Activated CD4-positive, alpha-beta T cell treated with anti-CD3 and anti-CD28 coated beads for 48 hours (primary cell): ENCODE data around the gene WNT3.
"Not testable (repeated sequence)": the region's sequence is repeated elsewhere in the genome, so short reads cannot be mapped to it uniquely, and the experiment has no call there.

Experiments
- DNase-seq: peaks from one replicate; pipeline ENCODE4 v3.0.0-alpha.2; 2020

Gene WNT3, protein sequence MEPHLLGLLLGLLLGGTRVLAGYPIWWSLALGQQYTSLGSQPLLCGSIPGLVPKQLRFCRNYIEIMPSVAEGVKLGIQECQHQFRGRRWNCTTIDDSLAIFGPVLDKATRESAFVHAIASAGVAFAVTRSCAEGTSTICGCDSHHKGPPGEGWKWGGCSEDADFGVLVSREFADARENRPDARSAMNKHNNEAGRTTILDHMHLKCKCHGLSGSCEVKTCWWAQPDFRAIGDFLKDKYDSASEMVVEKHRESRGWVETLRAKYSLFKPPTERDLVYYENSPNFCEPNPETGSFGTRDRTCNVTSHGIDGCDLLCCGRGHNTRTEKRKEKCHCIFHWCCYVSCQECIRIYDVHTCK

DNA sequence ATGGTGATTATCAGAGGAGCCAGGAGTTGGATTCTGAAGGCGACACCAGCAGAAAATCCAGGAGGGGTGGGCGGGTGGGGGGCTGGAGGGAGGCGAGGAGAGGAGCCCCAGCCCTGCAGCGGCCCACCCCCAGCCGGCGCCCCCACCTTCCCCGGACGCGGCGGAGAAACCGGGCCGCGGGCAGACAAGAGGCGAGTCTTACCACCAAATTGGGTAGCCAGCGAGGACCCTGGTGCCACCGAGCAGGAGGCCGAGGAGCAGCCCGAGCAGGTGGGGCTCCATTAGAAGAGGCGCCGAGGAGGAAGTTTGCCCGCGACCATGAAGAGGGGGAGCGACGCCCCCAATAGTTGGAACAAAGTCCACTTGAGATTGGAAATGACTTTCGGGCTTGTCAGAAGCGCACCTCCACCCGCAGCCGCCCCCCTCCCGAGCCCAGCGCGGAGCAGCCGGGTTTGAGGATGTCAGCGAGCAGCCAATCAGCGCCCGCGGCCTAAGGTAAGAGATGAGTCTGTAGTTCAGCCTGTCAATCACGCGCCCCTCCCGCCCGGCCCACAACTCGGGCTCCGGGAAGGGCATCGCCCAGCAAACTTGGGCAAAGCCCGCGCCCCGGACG lies at the start of gene WNT3:
Gene WNT3, minus strand, starts transcription at position 377 of the 613 bp plus-strand sequence. Its CDS starts 95 bp downstream, at position 282.
- peak; percentile 65 for DNase-seq

DNA sequence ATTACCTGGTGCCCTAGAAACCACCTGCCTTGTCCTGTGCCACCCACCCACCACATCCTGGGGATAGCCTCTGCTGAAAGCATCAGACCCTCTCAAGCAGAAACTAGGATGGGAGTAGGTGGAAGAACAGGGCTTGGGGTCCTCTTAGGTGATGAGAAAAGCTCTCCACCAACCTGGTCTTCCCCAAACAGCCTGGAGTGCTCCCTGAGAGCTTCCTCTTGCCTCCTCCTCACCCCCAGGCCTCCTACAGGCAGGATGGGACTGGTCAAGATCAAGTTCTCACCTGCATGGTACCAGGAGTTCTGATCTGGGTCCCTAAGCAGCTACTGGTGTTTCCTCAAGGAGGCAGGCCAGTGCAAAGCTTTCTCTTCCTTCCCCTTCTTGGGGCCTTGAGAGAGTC lies 48.3 kb upstream of the WNT3 start:
- no peak for DNase-seq

DNA sequence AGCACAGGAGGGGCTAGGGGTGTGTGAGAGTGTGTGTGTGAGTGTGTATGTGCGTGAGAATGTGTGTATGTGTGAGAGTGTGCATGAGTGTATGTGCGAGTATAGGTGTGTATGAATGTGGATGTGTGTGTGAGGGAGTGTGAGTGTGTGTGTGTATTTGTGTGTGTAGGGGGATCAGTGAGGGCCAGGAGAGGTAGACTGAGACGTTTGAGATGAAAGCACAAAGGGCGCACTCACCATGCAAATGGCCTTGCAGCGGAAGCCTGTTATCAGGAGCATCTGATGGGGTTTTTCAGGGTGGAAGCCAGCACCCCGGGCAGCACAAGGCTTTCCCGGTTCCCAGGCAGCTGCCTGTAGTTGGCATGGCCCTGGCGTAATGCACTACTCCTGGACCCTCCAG lies 47.8 kb upstream of the WNT3 start:
- DNase-seq = no peak

DNA sequence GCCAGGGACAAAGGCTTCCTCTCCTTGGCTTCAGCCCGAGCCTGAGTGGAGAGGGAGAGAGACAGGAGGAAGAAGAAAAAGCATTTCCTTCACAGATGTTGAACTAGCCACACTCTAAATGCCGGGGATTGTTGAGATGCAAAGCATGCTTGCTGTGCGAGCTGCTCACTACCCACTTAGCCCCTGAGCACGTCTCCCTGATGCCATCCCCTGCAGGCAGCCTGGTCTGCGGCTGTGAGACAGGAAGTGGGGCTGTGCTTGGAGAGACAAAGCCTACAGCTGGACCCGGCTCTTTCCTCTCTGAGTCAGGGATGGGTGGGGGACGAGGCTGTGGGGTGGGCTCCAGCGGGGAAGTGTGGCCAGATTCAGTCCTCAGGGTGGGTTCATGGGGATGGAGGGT lies 46.6 kb upstream of the WNT3 start:
- no peak for DNase-seq

DNA sequence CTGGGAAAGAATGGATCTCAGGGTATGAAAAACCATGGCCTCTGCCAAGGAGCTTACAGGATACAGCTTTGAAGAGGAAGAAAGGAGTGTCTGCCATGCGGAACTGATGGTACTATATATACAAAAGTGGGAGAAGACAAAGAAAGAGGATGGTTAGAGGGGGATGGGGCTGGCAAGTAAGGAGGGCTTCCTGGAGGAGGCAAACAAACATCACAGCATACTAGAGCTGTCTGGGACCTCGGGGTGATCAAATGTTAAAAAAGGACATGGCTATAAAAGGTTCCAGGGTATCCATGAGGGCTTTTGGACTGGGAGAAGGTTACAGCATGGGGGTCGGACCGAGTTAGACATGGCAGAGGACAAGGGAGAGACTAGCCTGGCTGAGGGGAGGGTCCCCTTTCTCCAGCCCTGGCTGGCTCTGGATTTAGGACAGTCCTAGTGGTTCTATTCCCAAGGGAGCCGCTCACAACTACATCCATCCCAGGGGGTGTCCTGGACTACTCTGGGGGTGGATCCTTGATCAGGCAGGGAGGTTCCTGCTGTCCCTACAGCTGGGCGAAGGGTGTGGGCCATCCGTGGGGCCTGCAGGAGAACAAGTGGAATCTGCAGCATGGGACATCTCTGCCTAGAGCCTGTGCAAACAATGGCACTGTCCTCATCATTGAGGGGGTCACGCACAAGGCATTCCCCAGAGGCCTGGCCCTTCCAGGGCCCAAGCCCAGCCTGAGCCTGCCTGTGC lies 45.1 kb upstream of the WNT3 start:
- DNase-seq = no peak

DNA sequence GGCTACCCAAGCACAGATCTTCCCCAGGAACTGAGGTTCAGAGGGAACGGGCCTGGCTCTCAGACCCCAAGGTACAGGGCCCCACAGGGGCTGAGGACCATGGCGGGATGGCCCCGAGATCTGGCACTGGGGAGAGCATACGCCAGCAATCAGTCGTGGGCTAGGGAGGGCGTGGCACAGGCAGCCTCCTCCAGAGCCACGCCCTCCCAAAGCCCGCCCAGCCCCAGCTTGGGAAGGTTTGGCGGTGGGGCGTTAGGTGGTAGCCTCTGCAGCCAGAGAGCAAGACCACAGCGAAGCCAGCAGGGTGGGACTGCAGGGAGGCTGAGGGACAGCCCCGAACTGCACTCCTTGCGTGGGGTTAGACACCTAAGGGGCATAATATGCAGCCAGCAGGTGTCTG lies 44.5 kb upstream of the WNT3 start:
- DNase-seq = no peak

DNA sequence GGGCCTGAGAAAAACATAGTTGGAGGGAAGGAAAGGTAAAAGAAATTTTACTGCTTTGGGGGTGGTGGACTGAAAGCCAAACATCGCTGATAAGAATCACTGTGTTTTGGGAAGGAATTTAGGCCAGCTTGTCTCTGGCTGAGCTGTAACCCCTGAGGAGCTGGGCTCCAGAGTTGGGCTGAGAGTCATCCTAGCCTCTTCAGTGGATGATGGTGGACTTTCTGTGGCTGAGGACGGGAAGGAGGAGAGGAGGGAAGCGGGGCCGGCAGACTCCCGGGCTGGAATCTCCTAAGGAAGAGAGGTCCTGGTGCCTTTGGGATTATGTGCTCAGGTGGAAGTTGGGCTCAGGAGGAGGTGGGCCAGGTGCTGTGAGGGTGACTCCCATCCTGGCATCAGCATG lies 41.5 kb upstream of the WNT3 start:
- no peak for DNase-seq

DNA sequence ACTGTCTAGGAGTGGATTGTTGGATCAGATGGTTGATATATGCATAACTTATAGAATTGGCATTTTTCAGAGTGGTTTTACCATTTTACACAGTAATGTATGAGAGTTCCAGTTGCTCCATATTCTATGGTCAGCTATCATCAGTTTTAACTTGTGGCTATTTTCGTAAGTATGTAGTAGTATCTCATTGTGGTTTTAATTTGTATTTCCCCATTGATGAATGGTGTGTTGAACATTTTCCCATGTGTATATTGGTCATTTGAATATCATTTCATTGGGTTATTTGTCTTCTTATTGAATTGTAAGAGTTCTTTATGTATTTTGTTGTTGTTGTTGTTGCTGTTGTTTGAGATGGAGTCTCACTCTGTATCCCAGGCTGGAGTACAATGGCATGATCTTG lies 39.1 kb upstream of the WNT3 start:
- DNase-seq = no peak

DNA sequence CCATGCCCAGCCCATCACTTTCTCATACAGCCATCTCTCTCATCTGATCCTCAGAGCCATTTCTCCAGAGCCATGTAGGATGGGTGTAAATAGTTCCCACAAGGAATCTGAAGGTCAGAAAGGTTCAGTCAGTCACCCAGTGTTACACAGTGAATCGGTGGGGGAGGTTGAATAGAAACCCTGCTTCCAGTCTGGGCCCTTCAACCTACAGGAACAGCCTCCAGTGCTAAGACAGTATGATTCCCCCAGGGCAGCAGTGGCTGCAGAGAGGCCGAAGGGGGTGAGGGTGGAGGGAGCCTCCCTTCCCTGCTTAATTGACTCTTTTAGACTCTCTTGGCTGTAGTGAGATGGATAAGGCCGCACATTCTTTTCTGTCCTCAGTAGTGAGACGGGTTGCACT lies 36.5 kb upstream of the WNT3 start:
- no peak for DNase-seq

DNA sequence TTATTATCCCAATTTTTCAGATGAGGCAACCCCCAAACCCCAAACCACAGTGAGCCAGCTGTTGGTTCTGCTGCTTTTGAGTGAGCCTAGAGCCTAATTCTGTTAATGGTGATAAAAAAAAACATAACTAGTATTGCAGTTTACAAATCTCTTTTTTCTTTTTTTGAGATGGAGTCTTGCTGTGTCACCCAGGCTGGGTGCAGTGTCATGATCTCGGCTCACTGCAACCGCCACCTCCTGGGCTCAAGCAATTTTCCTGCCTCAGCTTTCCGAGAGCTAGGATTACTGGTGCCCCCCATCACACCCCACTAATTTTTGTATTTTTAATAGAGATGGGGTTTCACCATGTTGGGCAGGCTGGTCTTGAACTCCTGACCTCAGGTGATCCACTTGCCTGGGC lies 36.0 kb upstream of the WNT3 start:
- no peak for DNase-seq

DNA sequence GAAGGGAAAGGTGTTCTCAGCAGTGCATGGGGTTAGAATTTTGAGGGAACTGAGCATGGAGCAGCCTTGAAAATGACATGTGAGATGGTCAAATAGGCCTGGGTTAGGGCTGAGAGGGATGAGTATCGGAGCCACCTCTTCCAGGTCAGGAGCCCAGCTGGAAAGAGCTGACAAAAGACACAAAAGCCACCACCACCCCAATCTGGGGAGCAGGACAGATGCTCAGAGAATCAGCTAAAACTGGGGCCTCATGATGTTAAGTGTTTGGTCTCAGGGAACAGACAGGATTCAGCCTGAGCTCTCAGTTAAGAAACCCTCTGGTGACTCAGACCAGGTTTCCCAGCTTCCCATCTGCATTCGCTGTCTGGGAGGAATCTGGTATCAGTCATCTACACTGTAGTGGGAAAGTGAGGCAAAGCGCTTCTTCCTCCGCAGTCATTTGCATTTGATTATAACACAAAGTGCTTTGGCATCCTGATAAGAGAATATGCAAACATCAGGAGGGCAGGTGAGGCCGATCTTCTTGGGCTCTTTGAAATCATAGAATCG lies 35.5 kb upstream of the WNT3 start:
- no peak for DNase-seq

DNA sequence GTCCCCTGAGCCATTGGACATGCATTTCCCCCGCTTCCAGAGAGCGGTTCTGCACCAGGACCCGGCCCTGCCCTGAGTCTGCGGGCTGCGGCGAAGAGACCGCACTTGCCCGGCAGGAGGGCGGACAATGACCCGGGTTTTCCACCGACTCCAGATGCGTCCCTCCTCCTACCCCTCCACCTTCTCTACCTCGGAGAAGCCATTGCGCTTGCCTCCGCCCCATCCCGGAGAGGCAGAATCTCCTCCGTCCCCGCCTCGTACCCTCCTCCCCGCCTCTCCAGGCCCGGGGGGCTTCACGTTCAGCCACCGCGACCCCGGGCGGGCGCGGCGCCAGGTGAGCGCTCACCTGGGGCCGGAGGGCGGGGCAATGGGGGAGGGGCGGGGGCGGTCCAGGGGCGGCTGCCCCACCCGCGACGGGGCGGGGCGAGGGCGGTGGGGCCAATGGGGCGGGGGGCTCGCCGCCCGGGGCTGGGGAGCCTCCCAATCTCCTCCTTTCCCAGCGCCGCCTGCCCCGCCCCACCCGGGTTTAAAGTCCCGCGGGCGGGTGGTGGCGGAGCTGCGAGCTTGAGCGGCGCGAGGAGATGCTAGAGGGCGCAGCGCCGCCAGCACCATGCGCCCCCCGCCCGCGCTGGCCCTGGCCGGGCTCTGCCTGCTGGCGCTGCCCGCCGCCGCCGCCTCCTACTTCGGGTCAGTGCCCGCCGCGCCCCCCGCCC lies 32.7 kb upstream of the WNT3 start, which contains the start of gene WNT9B:
Gene WNT9B, plus strand, starts transcription at position 555 of the 713 bp plus-strand sequence. Its CDS starts 56 bp downstream, at position 611.
- peak; percentile 28 for DNase-seq

DNA sequence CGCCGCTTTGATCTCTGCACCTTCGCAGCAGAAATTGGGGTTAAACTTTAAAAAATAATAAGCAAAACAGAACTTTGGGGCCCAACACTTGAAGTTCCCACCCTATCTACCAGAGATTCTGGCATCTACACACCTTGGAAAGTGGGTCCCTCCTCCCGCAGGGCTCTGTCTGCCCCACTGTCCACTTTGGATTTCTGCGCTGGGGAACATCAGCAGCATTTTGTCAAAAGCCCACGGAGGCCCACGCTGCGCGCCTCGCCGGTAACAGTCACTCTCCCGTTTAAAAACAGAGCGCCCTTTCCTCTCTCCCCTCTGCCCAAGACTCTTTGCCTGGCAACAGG lies 32.2 kb upstream of the WNT3 start:
- no peak for DNase-seq

DNA sequence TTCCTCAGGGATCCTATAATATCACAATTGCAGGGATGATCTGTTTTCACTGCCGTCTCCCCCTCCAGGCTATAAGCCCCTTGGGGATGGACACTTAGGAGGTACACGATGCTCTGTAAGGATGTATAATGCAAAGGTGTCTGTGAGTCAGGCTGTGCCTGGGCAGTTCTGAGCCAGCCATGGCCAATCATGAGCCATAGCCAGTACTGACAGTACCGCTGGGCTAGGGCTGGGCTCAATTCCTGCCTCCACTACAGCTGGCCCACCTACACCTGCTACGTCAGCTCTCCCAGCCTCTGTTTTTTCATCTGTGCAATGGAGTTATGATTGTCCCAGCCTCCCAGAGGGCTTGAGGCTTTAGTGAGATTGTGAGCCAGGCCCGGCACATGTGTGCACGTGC lies 30.0 kb upstream of the WNT3 start:
- no peak for DNase-seq

DNA sequence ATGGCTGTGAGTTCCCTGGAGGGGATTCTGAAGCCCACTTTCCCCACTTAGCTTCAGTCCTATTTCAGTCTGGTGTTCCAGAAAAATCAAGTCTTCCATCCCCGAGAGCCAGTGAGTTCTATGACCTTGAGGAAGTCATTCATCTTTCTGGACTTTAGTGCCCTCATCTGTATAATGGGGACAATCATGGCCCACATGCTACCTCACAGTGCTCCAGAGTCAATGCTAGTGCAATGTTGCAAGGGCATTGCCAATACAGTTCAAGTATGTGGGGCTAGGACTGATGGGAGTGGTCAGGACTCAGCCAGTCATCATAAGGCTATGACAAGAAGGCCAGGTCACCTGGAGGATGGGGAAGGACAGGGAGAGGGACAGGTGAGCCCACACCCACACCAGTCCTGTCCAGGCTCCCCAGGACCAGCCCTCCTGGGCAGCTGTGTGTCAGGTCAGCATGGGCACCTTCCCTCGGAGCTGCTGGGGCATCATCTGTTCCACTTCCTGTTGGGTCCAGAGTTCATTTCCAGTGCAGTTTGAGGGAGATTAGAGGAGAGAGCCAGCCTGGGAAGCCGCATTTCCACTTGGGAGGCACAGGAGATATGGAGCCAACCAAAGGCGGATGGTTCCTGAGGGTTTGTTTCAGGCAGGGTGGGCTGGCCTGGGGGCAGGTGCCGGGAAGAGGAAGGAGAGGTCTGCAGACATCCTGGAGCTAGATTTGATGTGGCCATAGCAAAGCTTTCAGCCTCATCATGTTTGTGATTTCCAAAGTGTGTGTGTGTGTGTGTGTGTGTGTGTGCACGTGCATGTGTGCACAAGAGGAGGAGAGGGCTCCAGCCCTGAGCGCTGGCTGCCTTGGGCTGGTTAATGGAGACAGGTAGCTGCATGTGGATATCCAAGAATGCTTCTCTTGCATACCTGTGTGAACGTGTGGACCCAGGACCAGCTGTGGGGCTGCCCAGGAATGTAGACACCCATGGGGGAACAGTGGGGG lies 29.0 kb upstream of the WNT3 start:
- DNase-seq = no peak

DNA sequence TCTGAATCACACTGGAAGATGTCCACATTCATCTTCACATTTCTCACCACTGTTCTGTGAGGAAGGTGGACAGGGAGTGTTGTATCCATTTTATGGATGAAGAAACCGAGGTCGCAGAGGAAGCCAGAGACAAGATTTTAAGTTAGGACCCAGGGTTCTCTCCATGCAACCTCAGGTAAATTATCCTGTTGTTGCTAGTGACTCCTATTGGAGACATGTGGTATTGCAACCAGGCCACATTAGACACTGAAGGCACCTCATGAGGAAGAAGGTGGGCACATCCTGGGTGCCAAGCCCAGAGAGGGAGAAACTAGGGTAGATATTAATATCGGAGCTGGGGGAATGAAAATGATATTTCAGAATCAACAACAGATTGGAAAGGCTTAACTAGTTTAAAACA lies 24.3 kb upstream of the WNT3 start:
- DNase-seq = no peak

DNA sequence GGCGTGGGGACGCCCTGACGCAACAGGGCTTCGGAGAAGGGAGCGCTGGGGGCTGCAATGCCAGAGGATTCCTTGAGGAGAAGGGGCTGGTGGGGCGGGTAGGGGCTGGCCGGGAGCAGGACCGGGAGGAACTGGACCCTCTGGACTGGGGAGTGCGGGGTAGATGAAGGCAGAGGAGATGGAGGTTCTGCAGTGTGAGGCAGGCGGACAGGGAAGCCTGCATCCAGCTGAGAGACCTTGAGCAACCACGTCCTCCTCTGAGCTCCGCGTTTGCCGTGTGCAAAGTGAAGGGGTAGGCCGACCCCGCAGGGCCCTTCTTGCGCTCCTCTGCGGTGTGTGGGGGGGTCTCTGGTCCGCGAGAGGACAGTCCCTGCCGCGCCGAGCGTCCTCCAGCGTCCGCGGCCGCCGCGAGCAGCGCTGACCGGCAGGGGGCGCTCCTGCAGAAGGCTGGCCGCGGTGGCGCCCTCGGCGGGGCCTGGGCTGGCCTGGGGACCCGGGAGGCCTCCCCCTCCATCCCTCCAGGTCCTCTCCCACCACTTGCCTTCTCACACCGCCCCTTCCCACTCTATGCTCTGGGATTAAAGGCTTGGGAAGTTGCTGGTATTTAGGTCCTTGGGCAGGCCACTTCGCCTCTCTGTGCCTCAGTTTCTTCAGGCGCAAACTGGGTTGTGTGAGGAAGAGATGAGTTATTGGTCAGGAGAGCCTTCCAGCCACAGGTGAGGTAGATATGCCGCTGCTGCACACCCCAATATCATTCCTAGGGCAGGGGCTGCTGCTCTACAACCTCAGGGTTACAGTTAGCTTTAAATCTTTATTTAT lies 23.3 kb upstream of the WNT3 start:
- peak; percentile 41 for DNase-seq

DNA sequence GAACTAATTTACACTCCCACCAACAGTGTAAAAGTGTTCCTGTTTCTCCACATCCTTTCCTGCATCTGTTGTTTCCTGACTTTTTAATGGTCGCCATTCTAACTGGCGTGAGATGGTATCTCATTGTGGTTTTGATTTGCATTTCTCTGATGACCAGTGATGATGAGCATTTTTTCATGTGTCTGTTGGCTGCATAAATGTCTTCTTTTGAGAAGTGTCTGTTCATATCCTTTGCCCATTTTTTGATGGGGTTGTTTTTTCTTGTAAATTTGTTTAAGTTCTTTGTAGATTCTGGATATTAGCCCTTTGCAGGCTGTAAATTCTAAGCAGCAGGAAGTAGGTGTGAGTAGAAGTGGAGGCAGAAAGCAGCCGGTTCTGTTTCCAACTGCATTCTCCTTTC lies 22.1 kb upstream of the WNT3 start:
- not testable (repeated sequence) for DNase-seq

DNA sequence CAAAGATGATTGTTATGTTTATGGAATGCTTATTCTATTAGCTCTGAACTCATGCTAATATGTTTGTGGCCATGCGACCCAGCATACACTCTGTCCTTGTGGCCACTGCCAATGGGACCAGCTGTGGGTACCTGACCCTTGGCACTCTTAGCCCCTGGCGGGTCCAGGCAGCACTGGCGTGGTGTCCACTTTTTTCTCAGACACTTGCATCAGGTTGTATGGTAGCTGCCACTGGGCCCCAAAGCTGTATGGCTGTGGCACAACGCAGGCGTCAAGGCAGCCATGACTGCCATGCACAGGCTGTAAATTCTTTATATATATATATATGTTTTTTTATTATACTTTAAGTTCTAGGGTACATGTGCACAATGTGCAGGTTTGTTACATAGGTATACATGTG lies 20.7 kb upstream of the WNT3 start:
- no peak for DNase-seq

DNA sequence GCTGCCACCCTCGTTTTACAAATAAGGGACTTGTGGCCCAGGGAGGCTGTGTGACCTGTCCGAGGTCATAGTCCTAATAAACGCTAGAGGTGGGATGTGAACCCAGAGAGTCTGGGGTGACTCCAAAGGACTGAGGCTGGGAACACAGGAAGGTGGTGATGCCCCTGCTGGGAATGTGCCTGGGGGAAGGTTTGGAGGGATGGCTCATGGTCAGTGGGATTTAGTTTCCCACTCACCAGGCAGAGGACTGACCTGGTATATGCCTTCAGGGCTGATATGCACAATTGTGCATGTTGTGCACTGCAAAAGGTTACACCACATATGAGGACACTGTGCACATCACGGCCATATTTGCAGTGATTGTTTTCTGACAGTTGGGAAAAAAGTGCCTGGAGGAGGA lies 19.0 kb upstream of the WNT3 start:
- DNase-seq = no peak

DNA sequence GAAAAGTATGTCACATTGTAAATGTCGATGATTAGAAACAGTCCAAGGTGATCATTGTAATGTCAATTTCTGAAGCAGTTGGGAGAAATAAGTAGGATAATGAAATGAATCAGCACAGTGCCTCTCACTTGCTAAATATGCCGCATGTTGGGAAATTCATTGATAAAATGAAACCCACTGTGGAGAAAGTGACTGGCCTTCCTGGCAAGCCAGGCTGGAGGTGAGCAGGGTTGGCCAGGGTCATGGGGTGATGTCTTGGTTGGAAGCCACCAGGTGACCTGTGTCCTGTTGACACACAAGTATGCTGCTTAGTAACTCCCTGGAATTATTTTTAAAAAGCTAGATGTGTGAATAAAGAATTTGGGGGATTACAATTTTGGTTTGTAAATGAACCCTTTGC lies 18.0 kb upstream of the WNT3 start:
- no peak for DNase-seq
